ENCODE measurements around the gene PHPT1.

PHPT1 gene

GRCh38 chr9:136886610-136887597 lies 37.7 kb downstream of the PHPT1 start:
- ChIA-PET POLR2A (interaction anchor here (0.7 to 1.4 kb wide), 8 partner anchors 8 to 159 kb away, joined by 3 to 5 read pairs (median 4); partner anchors contain the start of gene EDF1), CTCF (interaction anchor here (0.8 kb wide), 1 partner anchor 102 kb away, joined by 4 read pairs; no protein-coding TSS in a partner anchor)
- TF ChIP-seq FOXK2 (IDR thresholded peaks at IDR 0.05) (no peak), ARNT (IDR thresholded peaks at IDR 0.05) (no peak), ELF4 (IDR thresholded peaks at IDR 0.05) (no peak), FOXM1 (IDR thresholded peaks at IDR 0.05; ENCODE audit: borderline replicate concordance) (no peak), SP1 (IDR thresholded peaks at IDR 0.05) (no peak), HDGF (IDR thresholded peaks at IDR 0.05; ENCODE audit: borderline replicate concordance) (no peak), NFRKB (IDR thresholded peaks at IDR 0.05) (no peak), TARDBP (IDR thresholded peaks at IDR 0.05) (no peak), LEF1 (IDR thresholded peaks at IDR 0.05; ENCODE audit: borderline replicate concordance) (no peak), CTBP1 (IDR thresholded peaks at IDR 0.05; ENCODE audit: borderline replicate concordance) (no peak), SUZ12 (IDR thresholded peaks at IDR 0.05) (no peak), L3MBTL2 (conservative IDR thresholded peaks at IDR 0.05) (no peak)
- TF ChIP-seq, protein P1, sequence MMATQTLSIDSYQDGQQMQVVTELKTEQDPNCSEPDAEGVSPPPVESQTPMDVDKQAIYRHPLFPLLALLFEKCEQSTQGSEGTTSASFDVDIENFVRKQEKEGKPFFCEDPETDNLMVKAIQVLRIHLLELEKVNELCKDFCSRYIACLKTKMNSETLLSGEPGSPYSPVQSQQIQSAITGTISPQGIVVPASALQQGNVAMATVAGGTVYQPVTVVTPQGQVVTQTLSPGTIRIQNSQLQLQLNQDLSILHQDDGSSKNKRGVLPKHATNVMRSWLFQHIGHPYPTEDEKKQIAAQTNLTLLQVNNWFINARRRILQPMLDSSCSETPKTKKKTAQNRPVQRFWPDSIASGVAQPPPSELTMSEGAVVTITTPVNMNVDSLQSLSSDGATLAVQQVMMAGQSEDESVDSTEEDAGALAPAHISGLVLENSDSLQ (IDR thresholded peaks at IDR 0.05) = no peak
- DNase-seq (ENCODE audit: extremely low spot score) = peak; percentile 47

- ChIA-PET CTCF (no interaction called here), POLR2A (no interaction called here)
- TF ChIP-seq NFRKB (IDR thresholded peaks at IDR 0.05) = no peak
- no peak for TF ChIP-seq ZNF384 (IDR thresholded peaks at IDR 0.05)
- no peak for TF ChIP-seq HDGF (IDR thresholded peaks at IDR 0.05; ENCODE audit: borderline replicate concordance)
- TF ChIP-seq FOXA1 (IDR thresholded peaks at IDR 0.05) = no peak
- TF ChIP-seq ARNT (IDR thresholded peaks at IDR 0.05) = no peak
- TF ChIP-seq L3MBTL2 (conservative IDR thresholded peaks at IDR 0.05) = no peak
- no peak for TF ChIP-seq CTBP1 (IDR thresholded peaks at IDR 0.05; ENCODE audit: borderline replicate concordance)
- TF ChIP-seq FOXM1 (IDR thresholded peaks at IDR 0.05; ENCODE audit: borderline replicate concordance) = no peak
- no peak for TF ChIP-seq SP1 (IDR thresholded peaks at IDR 0.05)
- TF ChIP-seq FOXK2 (IDR thresholded peaks at IDR 0.05) = no peak
- no peak for TF ChIP-seq LEF1 (IDR thresholded peaks at IDR 0.05; ENCODE audit: borderline replicate concordance)
Measured at GRCh38 chr9:136888454-136888853, 39.2 kb downstream of the PHPT1 start.

DNA sequence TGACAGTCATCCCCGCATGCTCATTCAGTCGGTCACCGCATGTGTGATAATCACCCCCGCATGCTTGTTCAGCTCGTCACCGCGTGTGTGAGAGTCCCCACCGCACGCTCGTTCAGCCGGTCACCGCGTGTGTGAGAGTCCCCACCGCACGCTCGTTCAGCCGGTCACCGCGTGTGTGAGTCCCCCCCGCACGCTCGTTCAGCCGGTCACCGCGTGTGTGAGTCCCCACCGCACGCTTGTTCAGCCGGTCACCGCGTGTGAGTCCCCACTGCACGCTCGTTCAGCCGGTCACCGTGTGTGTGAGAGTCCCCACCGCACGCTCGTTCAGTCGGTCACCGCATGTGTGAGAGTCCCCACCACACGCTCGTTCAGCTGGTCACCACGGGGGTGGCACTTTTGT lies 40.6 kb downstream of the PHPT1 start:
- no peak for DNase-seq (ENCODE audit: extremely low spot score)
- POLR2A ChIA-PET = no interaction called here
- TF ChIP-seq LEF1 (IDR thresholded peaks at IDR 0.05; ENCODE audit: borderline replicate concordance) (no peak), CTBP1 (IDR thresholded peaks at IDR 0.05; ENCODE audit: borderline replicate concordance) (no peak), SP1 (IDR thresholded peaks at IDR 0.05) (no peak), ARNT (IDR thresholded peaks at IDR 0.05) (no peak), ZNF384 (IDR thresholded peaks at IDR 0.05) (no peak), NFRKB (IDR thresholded peaks at IDR 0.05) (no peak), HDGF (IDR thresholded peaks at IDR 0.05; ENCODE audit: borderline replicate concordance) (no peak)
- TF ChIP-seq, protein P1 (IDR thresholded peaks at IDR 0.05) = no peak
- CTCF ChIA-PET = no interaction called here

More at GRCh38 chr9:136888454-136888853, 39.2 kb downstream of the PHPT1 start:
- DNase-seq (ENCODE audit: extremely low spot score) = no peak

- ChIA-PET POLR2A (no interaction called here), CTCF (no interaction called here)
- TF ChIP-seq LEF1 (IDR thresholded peaks at IDR 0.05; ENCODE audit: borderline replicate concordance) (no peak), SUZ12 (IDR thresholded peaks at IDR 0.05) (no peak), CTBP1 (IDR thresholded peaks at IDR 0.05; ENCODE audit: borderline replicate concordance) (no peak), TARDBP (IDR thresholded peaks at IDR 0.05) (no peak), FOXK2 (IDR thresholded peaks at IDR 0.05) (no peak), SP1 (IDR thresholded peaks at IDR 0.05) (no peak), L3MBTL2 (conservative IDR thresholded peaks at IDR 0.05) (no peak), HDGF (IDR thresholded peaks at IDR 0.05; ENCODE audit: borderline replicate concordance) (no peak), FOXM1 (IDR thresholded peaks at IDR 0.05; ENCODE audit: borderline replicate concordance) (no peak), FOXA1 (IDR thresholded peaks at IDR 0.05) (no peak), ZNF384 (IDR thresholded peaks at IDR 0.05) (no peak)
- TF ChIP-seq, protein P1 (IDR thresholded peaks at IDR 0.05) = no peak
- no peak for DNase-seq (ENCODE audit: extremely low spot score)
Measured at GRCh38 chr9:136890661-136891060, 41.5 kb downstream of the PHPT1 start.

- DNase-seq (ENCODE audit: extremely low spot score) = no peak
- ChIA-PET CTCF (no interaction called here), POLR2A (interaction anchor here (0.6 kb wide), 1 partner anchor 10 kb away, joined by 3 read pairs; the partner anchor contains the start of gene TRAF2)
- TF ChIP-seq ELF4 (IDR thresholded peaks at IDR 0.05) = no peak
- no peak for TF ChIP-seq FOXK2 (IDR thresholded peaks at IDR 0.05)
- TF ChIP-seq TARDBP (IDR thresholded peaks at IDR 0.05) = no peak
- TF ChIP-seq FOXM1 (IDR thresholded peaks at IDR 0.05; ENCODE audit: borderline replicate concordance) = no peak
- no peak for TF ChIP-seq HDGF (IDR thresholded peaks at IDR 0.05; ENCODE audit: borderline replicate concordance)
- TF ChIP-seq SP1 (IDR thresholded peaks at IDR 0.05) = no peak
- TF ChIP-seq ZNF384 (IDR thresholded peaks at IDR 0.05) = no peak
- no peak for TF ChIP-seq BHLHE40 (IDR thresholded peaks at IDR 0.05; ENCODE audit: borderline replicate concordance)
- TF ChIP-seq, protein P1 (IDR thresholded peaks at IDR 0.05) = no peak
- TF ChIP-seq ARNT (IDR thresholded peaks at IDR 0.05) = no peak
- no peak for TF ChIP-seq FOXA1 (IDR thresholded peaks at IDR 0.05)
- TF ChIP-seq SUZ12 (IDR thresholded peaks at IDR 0.05) = no peak
- no peak for TF ChIP-seq LEF1 (IDR thresholded peaks at IDR 0.05; ENCODE audit: borderline replicate concordance)
- no peak for TF ChIP-seq NFRKB (IDR thresholded peaks at IDR 0.05)
- TF ChIP-seq L3MBTL2 (conservative IDR thresholded peaks at IDR 0.05) = no peak
- no peak for TF ChIP-seq CTBP1 (IDR thresholded peaks at IDR 0.05; ENCODE audit: borderline replicate concordance)
Measured at GRCh38 chr9:136896027-136896426, 46.8 kb downstream of the PHPT1 start.
